ENCODE results near the gene MAZ.

The MAZ gene

GRCh38 chr16:29836623-29837022 is 30.3 kb downstream of the MAZ start:
- no peaks in the 10 kb centered on the region for H3K27me3 Mint-ChIP-seq
- no peak overlapping the region for H3K4me3 Mint-ChIP-seq
- ATAC-seq (ENCODE audit: low read depth) (no peak), DNase-seq (ENCODE audit: low spot score in 2 of 2) (no peak)
- H3K36me3 Mint-ChIP-seq, result peaks cover 27% of the 10 kb centered on the region
- H3K4me1 Mint-ChIP-seq, result no peaks in the 10 kb centered on the region
- no peaks in the 10 kb centered on the region for H3K9me3 Mint-ChIP-seq
- no peak overlapping the region for H3K27ac Mint-ChIP-seq

- ATAC-seq (ENCODE audit: low read depth) (no peak), DNase-seq (ENCODE audit: low spot score in 2 of 2) (no peak)
- Mint-ChIP-seq H3K9me3 (no peaks in the 10 kb centered on the region), H3K36me3 (peaks cover 23% of the 10 kb centered on the region), H3K4me1 (no peaks in the 10 kb centered on the region), H3K27me3 (no peaks in the 10 kb centered on the region), H3K27ac (no peak overlapping the region), H3K4me3 (no peak overlapping the region)
These were observed 31.5 kb downstream of the MAZ start for GRCh38 chr16:29837841-29838240.

DNA sequence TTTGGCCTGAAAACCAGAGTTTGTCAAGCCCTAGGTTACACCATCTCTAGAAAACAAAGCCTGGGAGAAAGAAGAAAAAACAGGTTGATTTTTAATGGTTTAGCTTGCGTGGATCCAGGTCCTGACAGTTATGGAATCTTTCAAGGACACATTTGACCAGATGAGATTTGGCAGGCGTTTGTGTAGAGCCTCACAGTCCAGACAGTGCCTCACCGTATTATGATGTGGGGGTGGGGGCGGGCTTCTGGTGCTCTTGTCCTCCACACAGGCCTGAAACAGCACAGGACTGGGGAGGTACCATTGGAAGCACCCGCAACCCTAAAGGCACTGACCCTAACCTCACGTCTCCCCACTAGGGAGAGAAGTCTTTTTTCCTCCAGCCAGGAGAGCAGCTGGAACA is 33.5 kb downstream of the MAZ start:
- Mint-ChIP-seq H3K36me3 (peaks cover 23% of the 10 kb centered on the region), H3K4me1 (no peaks in the 10 kb centered on the region), H3K9me3 (no peaks in the 10 kb centered on the region), H3K27me3 (no peaks in the 10 kb centered on the region), H3K27ac (no peak overlapping the region), H3K4me3 (no peak overlapping the region)
- no peak for DNase-seq (ENCODE audit: low spot score in 2 of 2)
- ATAC-seq (ENCODE audit: low read depth), result no peak

DNA sequence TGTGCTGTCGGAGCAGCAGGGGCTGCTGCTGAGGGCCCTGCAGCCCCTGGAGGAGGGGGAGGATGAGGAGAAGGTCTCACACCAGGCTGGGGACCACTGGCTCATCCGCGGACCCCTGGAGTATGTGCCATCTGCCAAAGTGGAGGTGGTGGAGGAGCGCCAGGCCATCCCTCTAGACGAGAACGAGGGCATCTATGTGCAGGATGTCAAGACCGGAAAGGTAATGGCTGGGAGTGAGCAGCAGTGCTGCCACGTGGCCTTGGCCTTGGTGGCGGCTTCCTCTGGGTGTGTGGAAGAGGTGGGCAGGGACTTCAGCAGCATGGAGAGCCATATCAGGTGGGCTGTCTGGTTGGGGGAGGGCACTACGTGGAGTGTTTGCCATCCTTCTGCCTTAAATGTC is 33.9 kb downstream of the MAZ start:
- Mint-ChIP-seq H3K36me3 (peaks cover 24% of the 10 kb centered on the region), H3K27me3 (no peaks in the 10 kb centered on the region), H3K9me3 (no peaks in the 10 kb centered on the region), H3K4me3 (no peak overlapping the region), H3K27ac (no peak overlapping the region), H3K4me1 (no peaks in the 10 kb centered on the region)
- DNase-seq (ENCODE audit: low spot score in 2 of 2), result no peak
- no peak for ATAC-seq (ENCODE audit: low read depth)

GRCh38 chr16:29841631-29842030 is 35.3 kb downstream of the MAZ start:
- no peaks in the 10 kb centered on the region for H3K4me1 Mint-ChIP-seq
- no peak overlapping the region for H3K27ac Mint-ChIP-seq
- H3K36me3 Mint-ChIP-seq, result peaks cover 30% of the 10 kb centered on the region
- ATAC-seq (ENCODE audit: low read depth) (no peak), DNase-seq (ENCODE audit: low spot score in 2 of 2) (no peak)
- H3K27me3 Mint-ChIP-seq, result no peaks in the 10 kb centered on the region
- H3K4me3 Mint-ChIP-seq, result no peak overlapping the region
- no peaks in the 10 kb centered on the region for H3K9me3 Mint-ChIP-seq

GRCh38 chr16:29842732-29843346 is 36.5 kb downstream of the MAZ start:
- H3K27ac Mint-ChIP-seq, result no peak overlapping the region
- DNase-seq (ENCODE audit: low spot score in 2 of 2) (no peak), ATAC-seq (ENCODE audit: low read depth) (no peak)
- H3K4me1 Mint-ChIP-seq, result no peaks in the 10 kb centered on the region
- H3K9me3 Mint-ChIP-seq, result no peaks in the 10 kb centered on the region
- H3K4me3 Mint-ChIP-seq, result no peak overlapping the region
- peaks cover 29% of the 10 kb centered on the region for H3K36me3 Mint-ChIP-seq
- no peaks in the 10 kb centered on the region for H3K27me3 Mint-ChIP-seq

DNA sequence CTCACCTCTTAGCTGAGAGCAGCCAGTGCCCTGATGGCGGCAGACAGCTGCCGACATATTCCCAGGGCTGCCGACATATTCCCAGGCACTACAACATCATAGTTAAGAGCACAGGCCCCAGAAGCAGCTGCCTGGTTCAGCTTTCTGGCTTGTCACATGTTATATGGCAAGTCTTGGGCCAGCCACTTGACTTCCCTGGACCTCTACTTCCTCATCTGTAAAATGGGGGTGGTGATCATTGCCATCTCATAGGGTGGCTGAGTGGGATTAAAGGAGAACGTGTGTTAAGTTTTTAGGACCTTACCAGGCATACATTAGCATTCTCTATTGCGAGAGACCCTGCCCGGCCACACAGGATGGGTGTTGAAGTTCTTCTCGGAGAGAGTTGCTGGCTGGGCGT is 37.6 kb downstream of the MAZ start:
- H3K4me1 Mint-ChIP-seq, result peaks cover 2% of the 10 kb centered on the region
- ATAC-seq (ENCODE audit: low read depth) (no peak), DNase-seq (ENCODE audit: low spot score in 2 of 2) (no peak)
- no peaks in the 10 kb centered on the region for H3K9me3 Mint-ChIP-seq
- H3K4me3 Mint-ChIP-seq, result no peak overlapping the region
- H3K27me3 Mint-ChIP-seq, result no peaks in the 10 kb centered on the region
- peaks cover 29% of the 10 kb centered on the region for H3K36me3 Mint-ChIP-seq
- no peak overlapping the region for H3K27ac Mint-ChIP-seq

GRCh38 chr16:29844575-29845331 is 38.4 kb downstream of the MAZ start:
- H3K27me3 Mint-ChIP-seq, result no peaks in the 10 kb centered on the region
- H3K9me3 Mint-ChIP-seq, result no peaks in the 10 kb centered on the region
- ATAC-seq (ENCODE audit: low read depth) (no peak), DNase-seq (ENCODE audit: low spot score in 2 of 2) (no peak)
- peaks cover 24% of the 10 kb centered on the region for H3K36me3 Mint-ChIP-seq
- peak overlapping the region; percentile 76 for H3K27ac Mint-ChIP-seq
- H3K4me1 Mint-ChIP-seq, result peaks cover 2% of the 10 kb centered on the region
- H3K4me3 Mint-ChIP-seq, result no peak overlapping the region

- H3K36me3 Mint-ChIP-seq, result peaks cover 21% of the 10 kb centered on the region
- H3K27ac Mint-ChIP-seq, result peak overlapping the region; percentile 76
- H3K4me1 Mint-ChIP-seq, result peaks cover 2% of the 10 kb centered on the region
- ATAC-seq (ENCODE audit: low read depth) (no peak), DNase-seq (ENCODE audit: low spot score in 2 of 2) (no peak)
- no peaks in the 10 kb centered on the region for H3K9me3 Mint-ChIP-seq
- H3K27me3 Mint-ChIP-seq, result no peaks in the 10 kb centered on the region
- H3K4me3 Mint-ChIP-seq, result no peak overlapping the region
These were observed 39.3 kb downstream of the MAZ start for GRCh38 chr16:29845656-29846055.

GRCh38 chr16:29848420-29849297 is 42.3 kb downstream of the MAZ start:
- Mint-ChIP-seq H3K4me3 (no peak overlapping the region), H3K4me1 (peaks cover 2% of the 10 kb centered on the region), H3K27me3 (no peaks in the 10 kb centered on the region), H3K36me3 (peaks cover 16% of the 10 kb centered on the region), H3K27ac (no peak overlapping the region), H3K9me3 (no peaks in the 10 kb centered on the region)
- ATAC-seq (ENCODE audit: low read depth) (peak; percentile 90), DNase-seq (ENCODE audit: low spot score in 2 of 2) (peak; percentile 66 to 70)

- H3K4me1 Mint-ChIP-seq, result peaks cover 2% of the 10 kb centered on the region
- H3K27me3 Mint-ChIP-seq, result no peaks in the 10 kb centered on the region
- no peaks in the 10 kb centered on the region for H3K9me3 Mint-ChIP-seq
- H3K4me3 Mint-ChIP-seq, result no peak overlapping the region
- ATAC-seq (ENCODE audit: low read depth), result no peak
- no peak overlapping the region for H3K27ac Mint-ChIP-seq
- DNase-seq (ENCODE audit: low spot score in 2 of 2), result no peak
- peaks cover 12% of the 10 kb centered on the region for H3K36me3 Mint-ChIP-seq
These were observed 43.2 kb downstream of the MAZ start for GRCh38 chr16:29849505-29849904.

DNA sequence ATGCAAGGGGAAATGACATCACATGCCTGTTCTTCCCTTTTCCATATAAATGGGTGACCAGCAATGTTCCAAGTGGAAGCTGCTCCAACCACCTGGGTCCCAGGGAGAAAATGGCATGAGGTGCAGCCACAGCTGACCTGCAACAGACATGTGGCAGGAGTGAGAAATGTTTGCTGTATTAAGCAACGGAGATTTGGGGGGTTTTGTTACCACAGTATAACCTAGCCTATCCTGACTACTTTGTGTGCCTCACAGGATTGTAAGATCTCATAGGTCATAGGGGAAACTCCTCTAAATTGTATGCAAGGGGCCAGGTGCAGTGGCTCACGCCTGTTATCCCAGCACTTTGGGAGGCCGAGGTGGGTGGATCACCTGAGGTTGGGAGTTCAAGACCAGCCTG is 44.7 kb downstream of the MAZ start:
- ATAC-seq (ENCODE audit: low read depth), result no peak
- H3K4me3 Mint-ChIP-seq, result no peak overlapping the region
- H3K27ac Mint-ChIP-seq, result no peak overlapping the region
- H3K36me3 Mint-ChIP-seq, result peaks cover 4% of the 10 kb centered on the region
- H3K4me1 Mint-ChIP-seq, result peaks cover 2% of the 10 kb centered on the region
- H3K27me3 Mint-ChIP-seq, result no peaks in the 10 kb centered on the region
- no peaks in the 10 kb centered on the region for H3K9me3 Mint-ChIP-seq
- no peak for DNase-seq (ENCODE audit: low spot score in 2 of 2)

GRCh38 chr16:29852654-29853053 is 46.3 kb downstream of the MAZ start:
- no peaks in the 10 kb centered on the region for H3K36me3 Mint-ChIP-seq

GRCh38 chr16:29854520-29855100 is 48.3 kb downstream of the MAZ start:
- ATAC-seq (ENCODE audit: low read depth) (no peak), DNase-seq (ENCODE audit: low spot score in 2 of 2) (no peak)
- no peak overlapping the region for H3K4me3 Mint-ChIP-seq
- no peaks in the 10 kb centered on the region for H3K4me1 Mint-ChIP-seq
- H3K27me3 Mint-ChIP-seq, result no peaks in the 10 kb centered on the region
- no peak overlapping the region for H3K27ac Mint-ChIP-seq
- H3K36me3 Mint-ChIP-seq, result peaks cover 12% of the 10 kb centered on the region
- no peaks in the 10 kb centered on the region for H3K9me3 Mint-ChIP-seq

More at GRCh38 chr16:29852654-29853053, 46.3 kb downstream of the MAZ start:
- ATAC-seq (ENCODE audit: low read depth) (no peak), DNase-seq (ENCODE audit: low spot score in 2 of 2) (no peak)
- H3K4me1 Mint-ChIP-seq, result peaks cover 2% of the 10 kb centered on the region
- H3K27me3 Mint-ChIP-seq, result no peaks in the 10 kb centered on the region
- H3K27ac Mint-ChIP-seq, result no peak overlapping the region
- no peaks in the 10 kb centered on the region for H3K9me3 Mint-ChIP-seq
- H3K4me3 Mint-ChIP-seq, result no peak overlapping the region

Measured in memory B cell (primary cell).